HK-2 (cell line): ENCODE measurements around the gene KRTAP4-16.
A peak's percentile ranks its signal among the peaks of the same experiment; 100 is the strongest.
"Not testable (repeated sequence)": the region's sequence is repeated elsewhere in the genome, so short reads cannot be mapped to it uniquely, and the experiment has no call there.

Source experiments
- DNase-seq: peaks from one replicate; pipeline ENCODE4 v3.0.0-alpha.2; 2018; ENCODE audit not compliant: unreplicated experiment

The KRTAP4-16 gene

DNA sequence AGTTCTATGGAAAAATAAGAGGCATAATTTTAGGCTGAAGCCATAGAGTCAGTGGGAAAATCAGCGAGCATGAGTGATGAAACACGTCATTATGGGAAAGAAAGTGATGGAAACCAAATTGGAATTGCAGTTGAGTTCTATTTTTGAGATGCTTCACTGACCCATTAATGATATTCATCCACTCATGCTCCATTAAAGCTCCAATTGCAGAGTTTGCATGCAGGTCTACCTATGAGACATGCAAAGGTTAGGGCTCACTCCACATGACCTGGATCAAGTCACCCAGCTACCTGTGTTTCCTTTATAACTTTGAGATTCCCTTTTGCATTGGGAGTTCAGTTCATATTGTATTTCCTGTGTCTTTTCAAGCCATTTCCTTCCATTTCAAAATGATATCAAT, 28.3 kb downstream of the KRTAP4-16 start:
- no peak for DNase-seq

DNA sequence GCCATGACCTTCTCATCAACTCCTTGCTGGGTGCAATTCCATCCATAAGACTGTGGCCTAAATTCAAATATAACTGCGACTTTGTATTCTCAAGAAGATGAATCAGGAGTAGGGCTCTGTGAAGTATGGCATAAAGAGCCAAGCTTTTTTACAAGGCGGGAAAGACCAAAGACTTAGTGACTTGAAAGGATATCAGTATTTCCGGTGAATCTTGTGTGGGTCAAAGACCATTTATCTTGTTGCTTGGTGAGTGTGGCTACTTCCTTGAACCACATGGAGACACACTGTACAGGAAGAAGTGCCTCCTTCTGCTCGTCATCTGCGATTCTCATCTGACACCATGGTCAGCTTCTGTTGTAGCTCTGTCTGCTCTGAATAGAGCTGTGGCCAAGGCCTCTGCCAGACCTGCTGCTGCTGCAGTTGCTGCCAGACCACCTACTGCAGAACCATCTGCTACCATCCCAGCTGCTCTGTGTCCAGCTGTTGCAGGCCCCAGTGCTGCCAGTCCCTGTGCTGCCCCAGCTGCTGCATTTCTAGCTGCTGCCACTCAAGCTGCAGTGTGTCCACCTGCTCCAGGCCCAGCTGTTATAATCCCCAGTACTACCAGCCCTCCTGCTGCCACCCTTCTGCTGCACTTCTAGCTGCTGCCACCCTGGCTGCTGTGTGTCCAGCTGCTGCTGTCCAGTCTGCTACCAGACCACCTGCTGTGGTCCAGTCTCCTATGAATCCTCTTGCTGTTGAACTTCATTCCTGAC, 30.2 kb downstream of the KRTAP4-16 start:
- DNase-seq: no peak

DNA sequence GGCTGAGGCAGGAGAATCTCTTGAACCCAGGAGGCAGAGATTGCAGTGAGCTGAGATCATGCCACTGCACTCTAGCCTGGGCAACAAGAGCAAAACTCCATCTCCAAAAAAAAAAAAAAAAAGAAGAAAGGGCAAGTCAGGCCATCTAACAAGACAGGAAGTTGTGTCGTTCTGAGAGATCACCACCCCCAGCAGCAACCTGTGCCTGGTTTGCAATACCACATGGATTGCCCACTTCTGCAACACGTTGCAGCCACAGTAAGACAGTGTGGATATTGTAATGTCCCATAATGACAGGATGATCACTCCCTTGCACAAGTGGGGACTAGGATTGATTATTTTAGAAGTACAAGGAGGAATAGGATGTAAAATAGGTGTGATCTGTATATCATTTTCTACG, 33.0 kb downstream of the KRTAP4-16 start:
- no peak for DNase-seq

DNA sequence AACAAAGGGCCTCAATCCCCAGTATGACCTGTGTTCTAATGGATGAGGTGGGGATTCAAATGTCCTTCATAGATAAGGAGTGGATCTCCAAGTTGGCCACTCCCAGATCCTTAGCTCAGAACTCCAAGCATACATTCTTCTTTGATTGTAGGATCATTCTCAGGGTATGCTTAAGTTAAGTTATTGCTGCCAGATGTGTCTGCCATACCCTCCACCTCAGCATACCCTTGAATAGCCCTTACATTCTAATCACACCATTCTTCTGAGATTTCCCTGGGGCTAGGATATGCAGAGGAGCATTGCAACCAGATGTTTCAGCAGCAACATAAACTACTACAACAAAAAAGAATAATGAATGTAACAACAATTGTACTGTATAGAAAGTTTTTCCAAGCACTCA, 34.7 kb downstream of the KRTAP4-16 start:
- DNase-seq: no peak

DNA sequence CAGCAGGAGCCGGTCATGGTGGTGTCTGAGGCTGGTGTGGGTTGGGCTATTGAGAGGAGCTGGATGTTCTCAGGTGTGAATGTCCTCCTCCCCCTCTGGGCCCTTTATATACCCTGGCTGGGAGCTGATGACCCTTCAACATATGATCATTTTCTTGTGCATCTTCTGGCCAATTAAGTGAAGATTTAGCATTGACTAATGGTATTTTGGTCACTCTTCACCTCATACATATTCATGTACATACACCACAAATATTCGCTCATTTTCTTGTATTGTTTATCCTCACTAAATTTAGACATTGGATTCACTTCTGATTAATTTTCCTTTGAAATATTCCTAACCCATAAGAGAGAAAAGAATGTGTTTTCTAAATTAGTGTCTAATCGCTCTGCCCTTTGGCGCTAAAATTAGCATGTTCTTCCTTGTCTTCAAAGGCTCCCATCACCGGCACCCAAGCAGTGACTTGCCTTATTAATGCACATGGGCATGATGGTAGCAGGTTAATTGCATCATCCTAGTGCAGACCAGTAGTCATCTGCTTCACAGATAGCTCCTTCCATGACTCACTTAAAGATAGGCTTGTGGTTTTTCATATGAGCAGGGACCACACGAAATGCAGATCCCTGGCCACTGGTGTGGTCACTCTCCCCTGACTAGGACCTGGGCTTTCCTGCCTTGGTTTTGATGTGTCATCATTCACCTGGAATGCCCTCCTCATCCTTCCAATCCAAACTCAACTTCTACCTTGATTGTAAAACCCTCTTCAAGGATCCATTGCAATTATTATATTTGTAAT, 36.0 kb downstream of the KRTAP4-16 start, which contains the start of gene KRTAP2-4:
TSS of gene KRTAP2-4 (minus strand) at position 51 of the 796 bp plus-strand sequence. CDS start at position 17, 34 bp downstream.
- peak; percentile 69 for DNase-seq

DNA sequence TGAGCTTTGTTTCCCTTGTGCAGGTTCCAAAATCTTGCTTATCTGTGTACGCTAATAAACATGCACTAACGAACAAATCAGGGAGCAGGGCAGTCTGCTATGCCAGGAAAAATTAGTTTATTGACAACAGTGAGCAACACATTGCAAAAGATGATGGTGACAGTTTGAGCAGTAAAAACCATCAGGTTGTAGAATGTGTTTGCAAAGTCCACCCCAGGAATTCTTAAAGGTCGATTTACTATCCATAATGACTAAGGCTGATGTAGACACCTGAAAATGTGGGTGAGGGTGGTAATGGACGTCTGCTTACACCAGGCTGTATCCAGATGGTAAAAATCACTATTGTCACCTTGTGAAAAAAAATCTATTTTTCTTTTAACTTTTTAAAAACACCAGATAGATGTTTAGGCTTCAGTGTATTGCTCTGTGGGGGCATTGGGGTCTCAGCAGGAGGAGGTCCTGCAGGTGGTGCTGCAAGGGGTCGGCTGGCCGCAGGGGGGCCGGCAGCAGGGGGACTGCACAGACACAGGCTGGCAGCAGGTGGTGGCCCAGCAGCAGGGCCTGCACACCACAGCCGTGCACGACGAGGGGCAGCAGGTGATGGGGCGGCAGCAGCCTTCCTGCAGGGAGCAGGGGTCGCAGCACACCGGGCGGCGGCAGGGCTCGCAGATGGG, 36.9 kb downstream of the KRTAP4-16 start:
- DNase-seq: not testable (repeated sequence)

DNA sequence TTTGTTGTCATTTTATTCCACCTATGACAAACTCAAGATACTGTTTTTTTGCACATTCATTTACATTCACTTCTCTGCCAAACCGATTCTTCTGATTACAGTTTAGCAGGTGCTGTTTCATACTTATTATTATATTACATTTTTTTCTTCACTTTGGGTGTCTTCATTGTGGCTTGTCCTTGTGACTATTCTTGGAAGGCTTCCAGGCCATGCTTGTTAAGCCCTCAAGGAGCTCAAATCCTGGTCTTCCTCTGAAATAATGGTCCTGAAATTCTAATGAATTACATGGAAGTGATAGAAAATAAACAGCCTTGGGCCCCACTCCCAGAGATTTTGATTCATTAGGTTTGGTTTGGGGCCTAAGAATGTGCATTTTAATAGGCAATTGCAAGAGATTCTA, 37.7 kb downstream of the KRTAP4-16 start:
- DNase-seq: no peak

DNA sequence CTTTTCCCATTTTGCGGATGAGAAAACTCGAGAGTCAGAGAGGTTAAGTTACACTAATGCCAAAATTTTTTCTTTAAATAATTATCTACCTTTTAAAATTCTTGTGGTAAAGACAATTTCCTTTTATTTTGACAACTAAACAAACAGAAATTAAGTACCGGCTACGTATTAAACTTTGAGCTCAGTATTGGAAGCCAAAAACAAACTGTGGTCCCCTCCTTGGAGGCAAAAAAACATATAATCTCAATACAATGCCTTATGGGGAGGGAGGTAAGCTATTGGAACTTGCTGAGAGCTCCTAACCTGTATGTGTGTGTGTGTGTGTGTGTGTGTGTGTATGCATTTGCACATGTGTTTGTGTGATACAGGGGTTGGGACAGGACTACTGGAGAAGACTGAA, 38.6 kb downstream of the KRTAP4-16 start:
- no peak for DNase-seq

DNA sequence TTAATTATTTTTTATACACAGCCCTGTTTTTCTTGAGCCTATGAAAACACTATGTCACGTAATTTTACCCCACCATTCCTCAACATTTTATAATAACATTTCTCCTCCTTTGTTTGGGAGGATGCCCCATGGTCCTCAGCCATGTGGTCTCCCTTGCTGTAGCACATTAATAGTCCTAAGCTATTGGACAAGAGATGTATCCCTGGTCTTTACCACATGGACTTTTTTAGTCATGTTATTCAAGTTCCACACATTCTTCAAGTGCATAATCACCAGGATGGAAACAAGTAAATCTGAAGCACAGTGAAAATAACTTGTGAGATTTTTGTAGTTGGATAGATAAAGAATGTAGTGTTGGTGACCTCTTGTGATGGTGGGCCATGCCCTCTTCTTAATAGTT, 40.0 kb downstream of the KRTAP4-16 start:
- no peak for DNase-seq

DNA sequence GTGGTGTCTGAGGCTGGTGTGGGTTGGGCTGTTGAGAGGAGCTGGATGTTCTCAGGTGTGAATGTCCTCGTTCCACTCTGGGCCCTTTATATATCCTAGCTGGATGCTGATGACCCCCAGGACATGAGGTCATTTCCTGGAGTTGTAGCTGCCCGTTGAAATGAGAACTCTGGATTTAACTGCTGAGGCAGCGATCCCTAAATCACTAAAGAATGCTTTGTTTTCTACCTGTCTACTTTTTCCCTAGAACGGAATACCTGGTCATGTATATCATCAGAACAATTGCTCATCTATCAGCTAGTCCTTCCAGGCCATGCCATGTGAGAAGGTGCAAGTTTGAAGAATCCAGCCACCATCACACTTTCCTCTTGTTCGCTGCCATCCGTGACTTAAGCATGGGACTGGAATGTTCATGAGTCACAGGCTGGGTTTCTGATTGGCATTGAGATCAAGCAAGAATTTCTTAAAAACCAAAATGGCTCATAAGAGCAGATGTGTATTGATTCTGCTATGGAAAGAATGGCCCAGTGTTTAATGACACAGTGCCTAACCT, 41.9 kb downstream of the KRTAP4-16 start, which contains the start of gene KRTAP2-3:
TSS of gene KRTAP2-3 (minus strand) at position 63 of the 553 bp plus-strand sequence. CDS start 64 bp downstream, outside the sequence.
- DNase-seq: peak; percentile 81

DNA sequence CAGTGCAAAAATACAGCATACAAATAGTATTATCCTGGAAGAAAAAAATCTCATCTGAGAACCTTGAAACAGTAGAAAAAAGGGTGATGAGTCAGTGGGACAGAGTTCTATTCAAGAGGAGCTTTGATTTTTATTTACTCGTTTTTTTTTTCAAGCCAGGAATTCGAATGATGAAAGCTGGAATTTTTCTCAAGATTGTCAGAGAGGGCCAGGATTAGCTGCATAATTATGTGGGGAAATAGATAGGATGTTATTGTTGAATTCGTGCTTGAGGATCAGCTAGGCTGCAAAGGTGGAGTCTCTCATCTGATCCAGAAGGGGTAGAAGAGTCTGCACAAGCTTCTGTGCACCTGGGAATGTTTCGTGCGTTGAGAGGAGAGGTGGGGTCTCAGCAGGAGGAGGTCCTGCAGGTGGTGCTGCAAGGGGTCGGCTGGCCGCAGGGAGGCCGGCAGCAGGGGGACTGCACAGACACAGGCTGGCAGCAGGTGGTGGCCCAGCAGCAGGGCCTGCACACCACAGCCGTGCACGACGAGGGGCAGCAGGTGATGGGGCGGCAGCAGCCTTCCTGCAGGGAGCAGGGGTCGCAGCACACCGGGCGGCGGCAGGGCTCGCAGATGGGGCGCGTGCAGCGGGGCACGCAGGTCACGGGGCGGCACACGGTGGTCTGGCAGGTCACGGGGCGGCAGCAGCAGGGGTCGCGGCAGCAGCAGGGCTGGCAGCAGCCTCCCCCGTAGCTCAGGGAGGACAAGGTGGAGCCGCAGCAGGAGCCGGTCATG, 42.5 kb downstream of the KRTAP4-16 start:
- DNase-seq: not testable (repeated sequence)

DNA sequence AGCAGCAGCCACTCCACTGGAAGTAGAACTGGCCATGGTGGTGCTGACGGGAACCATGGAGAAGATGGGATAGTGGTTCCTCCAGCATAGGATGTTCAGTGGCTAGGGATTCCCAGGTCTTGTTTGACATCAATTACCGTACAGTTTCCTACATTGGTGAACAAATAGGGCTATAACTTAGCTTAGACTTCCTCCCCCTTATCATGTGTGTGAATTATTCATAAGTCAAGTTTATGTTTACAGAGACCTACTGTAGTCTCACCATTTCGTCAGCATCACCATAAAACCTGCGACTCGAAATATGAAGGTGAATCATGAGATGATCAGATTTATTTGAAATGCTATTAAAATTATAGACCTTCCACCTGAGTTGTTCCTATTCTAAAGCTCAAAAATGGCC, 43.3 kb downstream of the KRTAP4-16 start:
- no peak for DNase-seq

DNA sequence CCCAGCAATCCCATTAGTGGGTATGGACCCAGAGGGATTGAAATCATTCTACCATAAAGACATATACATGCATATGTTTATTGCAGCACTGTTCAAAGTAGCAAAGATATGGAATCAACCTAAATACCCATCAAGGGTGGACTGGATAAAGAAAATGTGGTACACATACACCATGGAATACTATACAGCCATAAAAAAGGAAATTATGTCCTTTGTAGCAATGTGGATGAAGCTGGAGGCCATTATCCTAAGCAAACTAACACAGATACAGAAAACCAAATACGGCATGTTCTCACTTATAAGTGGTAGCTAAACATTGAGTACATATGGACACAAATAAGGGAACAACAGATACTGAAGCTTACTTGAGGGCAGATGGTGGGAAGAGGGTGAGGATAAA, 44.5 kb downstream of the KRTAP4-16 start:
- no peak for DNase-seq

DNA sequence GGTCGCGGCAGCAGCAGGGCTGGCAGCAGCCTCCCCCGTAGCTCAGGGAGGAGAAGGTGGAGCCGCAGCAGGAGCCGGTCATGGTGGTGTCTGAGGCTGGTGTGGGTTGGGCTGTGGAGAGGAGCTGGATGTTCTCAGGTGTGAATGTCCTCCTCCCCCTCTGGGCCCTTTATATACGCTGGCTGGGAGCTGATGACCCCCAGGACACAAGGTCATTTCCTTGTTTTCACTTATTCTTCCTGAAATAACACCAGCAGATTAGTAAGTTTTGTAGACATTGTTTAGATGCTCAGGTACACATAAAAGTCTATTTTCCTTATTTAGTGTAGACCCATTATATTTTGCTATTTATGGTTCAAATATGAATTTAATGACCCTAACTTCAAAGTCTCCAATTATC, 46.9 kb downstream of the KRTAP4-16 start, which contains the start of gene KRTAP2-2:
TSS of gene KRTAP2-2 (minus strand) at position 101 of the 400 bp plus-strand sequence. CDS start at position 82, 19 bp downstream.
- DNase-seq: not testable (repeated sequence)

DNA sequence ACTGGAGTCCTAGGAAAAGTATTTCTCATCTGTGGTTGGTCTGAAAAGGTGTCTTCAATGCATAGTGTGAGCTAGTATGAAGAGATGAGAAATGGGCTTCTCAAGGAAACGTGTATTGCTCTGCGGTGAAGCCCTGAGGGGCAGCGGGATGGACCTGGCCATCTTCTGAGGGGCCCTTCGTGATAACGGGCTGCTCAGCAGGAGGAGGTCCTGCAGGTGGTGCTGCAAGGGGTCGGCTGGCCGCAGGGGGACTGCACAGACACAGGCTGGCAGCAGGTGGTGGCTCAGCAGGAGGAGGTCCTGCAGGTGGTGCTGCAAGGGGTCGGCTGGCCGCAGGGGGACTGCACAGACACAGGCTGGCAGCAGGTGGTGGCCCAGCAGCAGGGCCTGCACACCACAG, 47.5 kb downstream of the KRTAP4-16 start:
- not testable (repeated sequence) for DNase-seq

DNA sequence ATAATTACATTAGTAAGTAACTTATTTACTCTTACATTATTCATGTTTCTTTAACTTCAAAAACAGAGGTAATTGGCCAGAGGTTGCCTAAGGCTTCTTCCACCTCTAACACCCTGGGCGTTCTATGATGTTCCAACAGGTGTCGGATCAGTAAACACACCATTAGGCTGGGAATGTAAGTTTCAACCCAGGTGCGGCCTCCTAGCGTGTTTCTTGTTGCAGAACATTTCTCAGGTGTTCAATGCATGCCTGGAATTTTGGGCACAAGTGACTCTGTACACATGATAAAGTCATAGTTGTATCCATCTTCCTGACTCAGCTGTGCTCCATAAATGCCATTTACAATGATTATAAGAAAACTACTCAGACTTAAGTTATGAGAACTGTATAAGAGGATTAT, 48.0 kb downstream of the KRTAP4-16 start:
- DNase-seq: no peak

DNA sequence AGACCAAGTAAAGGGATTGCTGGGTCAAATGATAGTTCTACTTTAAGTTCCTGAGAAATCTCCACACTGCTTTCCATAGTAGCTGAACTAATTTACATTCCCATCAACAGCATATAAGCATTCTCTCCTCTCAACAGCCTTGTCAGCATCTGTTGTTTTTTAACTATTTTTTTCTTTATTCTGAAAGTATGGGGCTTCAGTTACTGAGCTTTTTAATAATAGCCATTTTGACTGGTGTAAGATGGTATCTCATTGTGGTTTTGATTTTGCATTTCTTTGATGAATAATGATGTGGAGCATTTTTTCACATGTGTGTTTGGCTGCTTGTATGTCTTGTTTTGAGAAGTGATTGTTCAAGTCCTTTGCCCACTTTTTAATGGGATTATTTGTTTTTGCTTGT, 49.4 kb downstream of the KRTAP4-16 start:
- no peak for DNase-seq
